GM19043 (cell line): Measurements from ENCODE around the gene CD52.
"Not testable (repeated sequence)": the region's sequence is repeated elsewhere in the genome, so short reads cannot be mapped to it uniquely, and the experiment has no call there.

Experiments used
- ATAC-seq: cut with Tn5 transposase; IDR thresholded peaks from one replicate; pipeline ENCODE4 v1.9.1; 2021; ENCODE audit warnings: low read depth; ENCODE audit not compliant: unreplicated experiment

The CD52 gene

GRCh38 chr1:26327956-26328362 lies 10.2 kb downstream of the CD52 start:
- ATAC-seq: no peak

DNA sequence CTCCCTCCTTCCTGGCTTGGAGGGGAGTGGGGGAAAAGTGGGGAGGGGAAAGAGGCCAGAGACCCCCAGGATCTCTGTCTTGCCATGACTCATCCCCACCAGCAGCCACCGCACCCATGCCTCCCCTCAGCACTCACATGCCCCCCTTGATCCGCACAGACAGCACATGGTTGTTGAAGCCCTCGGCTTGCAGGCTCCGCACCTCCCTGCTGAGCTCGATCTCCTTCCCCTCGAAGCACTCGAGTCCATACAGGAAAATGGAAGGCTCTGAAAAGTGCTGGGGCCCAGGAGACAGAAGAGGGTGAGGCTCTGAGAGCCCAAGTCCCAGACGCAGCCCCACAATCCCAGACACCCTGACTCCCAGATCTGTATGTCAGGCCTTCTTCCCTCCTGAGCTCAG lies 10.8 kb downstream of the CD52 start:
- ATAC-seq: no peak

DNA sequence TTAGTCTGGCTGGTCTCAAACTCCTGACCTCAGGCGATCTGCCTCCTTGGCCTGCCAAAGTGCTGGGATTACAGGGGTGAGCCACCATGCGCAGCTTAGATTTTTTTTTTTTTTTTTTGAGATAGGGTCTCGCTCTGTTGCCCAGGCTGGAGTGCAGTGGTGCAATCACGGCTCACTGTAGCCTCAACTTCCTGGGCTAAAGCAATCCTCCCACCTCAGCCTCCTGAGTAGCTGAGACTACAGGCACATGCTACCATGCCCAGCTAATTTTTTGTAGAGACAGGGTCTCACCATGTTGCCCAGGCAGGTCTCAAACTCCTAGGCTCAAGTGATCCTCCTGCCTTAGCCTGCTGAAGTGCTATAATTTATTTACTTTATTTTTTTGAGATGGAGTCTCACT lies 11.6 kb downstream of the CD52 start:
- ATAC-seq: not testable (repeated sequence)

DNA sequence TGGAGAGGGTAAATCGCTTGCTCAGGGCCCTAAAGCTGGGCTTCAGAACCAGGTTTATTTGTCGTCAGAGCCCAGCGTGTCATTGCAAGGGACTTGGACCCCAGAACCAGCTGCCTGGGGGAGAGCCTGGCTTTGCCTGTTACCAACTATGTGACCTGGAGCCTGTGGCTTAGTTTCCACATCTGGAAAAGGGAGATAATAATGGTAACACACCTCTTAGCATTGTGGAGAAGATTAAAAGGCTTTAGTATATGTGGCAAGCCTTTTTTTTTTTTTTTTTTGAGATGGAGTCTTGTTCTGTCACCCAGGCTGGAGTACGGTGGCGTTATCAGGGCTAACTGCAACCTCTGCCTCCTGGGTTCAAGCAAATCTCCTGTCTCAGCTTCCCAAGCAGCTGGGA lies 12.5 kb downstream of the CD52 start:
- ATAC-seq: no peak

- not testable (repeated sequence) for ATAC-seq
Observed at GRCh38 chr1:26333312-26333711, 15.6 kb downstream of the CD52 start.

- no peak for ATAC-seq
Observed at GRCh38 chr1:26335774-26336476, 18.2 kb downstream of the CD52 start.

- no peak for ATAC-seq
Observed at GRCh38 chr1:26336477-26337205, 18.9 kb downstream of the CD52 start.

- no peak for ATAC-seq
Observed at GRCh38 chr1:26337206-26337535, 19.4 kb downstream of the CD52 start.

DNA sequence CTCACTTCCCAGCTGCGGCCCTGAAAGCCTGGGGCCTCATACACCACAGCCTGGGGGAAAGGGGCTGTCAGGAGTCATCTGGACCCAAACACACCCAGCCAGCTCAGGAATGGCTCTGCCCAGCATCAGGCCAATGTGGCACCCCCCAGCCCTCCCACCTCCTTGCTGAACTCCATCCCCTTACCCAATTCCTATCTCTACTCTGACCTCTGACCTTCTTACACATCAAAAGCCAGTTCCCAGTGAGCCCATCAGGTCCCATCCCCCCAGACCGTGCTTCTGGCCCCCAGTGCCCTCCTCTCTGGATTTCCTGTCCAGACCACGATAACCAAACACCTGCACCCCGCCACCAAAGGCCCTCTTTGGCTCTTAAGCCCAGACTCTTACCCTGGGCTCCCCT lies 19.9 kb downstream of the CD52 start:
- ATAC-seq: no peak

DNA sequence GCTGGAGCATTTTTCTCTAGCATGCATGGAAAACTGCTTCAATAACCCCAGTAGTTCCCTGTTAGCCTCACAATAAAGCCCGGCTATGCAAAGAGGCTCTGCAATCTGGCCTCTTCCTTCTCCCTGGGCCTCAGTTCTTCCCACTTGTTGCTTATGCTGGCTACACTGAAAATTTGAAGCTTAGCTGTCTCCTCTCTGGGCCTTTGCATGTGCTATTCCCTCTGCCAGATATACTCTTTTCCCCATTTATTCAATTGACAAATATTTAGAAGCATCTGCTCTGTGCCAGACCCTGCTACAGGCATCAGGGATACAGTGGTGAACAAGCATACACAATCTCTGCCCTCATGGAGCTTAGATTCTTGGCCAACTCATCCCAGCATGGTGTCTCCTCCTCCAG lies 20.9 kb downstream of the CD52 start:
- ATAC-seq: no peak

- ATAC-seq: no peak
Observed at GRCh38 chr1:26340047-26340481, 22.3 kb downstream of the CD52 start.

- no peak for ATAC-seq
Observed at GRCh38 chr1:26344147-26344920, 26.6 kb downstream of the CD52 start.

DNA sequence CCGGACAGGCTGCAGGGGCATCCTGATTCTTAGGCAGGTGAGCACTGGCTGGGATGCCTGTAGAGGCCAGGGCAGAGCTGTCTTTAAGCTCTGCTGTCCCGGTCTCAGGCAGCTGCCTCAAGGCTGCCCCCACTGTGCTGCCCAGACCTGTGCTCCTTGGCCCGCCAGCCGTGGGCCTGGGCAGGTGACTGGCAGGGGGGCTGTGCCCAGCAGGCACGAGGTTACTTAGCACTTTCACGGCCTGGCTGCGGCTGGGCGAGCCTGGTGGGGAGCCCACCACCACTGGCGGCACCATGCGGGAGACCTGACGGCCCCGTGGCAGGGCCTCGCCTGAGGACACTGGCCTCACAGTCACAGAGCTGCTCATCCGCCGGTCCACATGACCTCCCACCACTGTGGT lies 28.0 kb downstream of the CD52 start:
- ATAC-seq: no peak

DNA sequence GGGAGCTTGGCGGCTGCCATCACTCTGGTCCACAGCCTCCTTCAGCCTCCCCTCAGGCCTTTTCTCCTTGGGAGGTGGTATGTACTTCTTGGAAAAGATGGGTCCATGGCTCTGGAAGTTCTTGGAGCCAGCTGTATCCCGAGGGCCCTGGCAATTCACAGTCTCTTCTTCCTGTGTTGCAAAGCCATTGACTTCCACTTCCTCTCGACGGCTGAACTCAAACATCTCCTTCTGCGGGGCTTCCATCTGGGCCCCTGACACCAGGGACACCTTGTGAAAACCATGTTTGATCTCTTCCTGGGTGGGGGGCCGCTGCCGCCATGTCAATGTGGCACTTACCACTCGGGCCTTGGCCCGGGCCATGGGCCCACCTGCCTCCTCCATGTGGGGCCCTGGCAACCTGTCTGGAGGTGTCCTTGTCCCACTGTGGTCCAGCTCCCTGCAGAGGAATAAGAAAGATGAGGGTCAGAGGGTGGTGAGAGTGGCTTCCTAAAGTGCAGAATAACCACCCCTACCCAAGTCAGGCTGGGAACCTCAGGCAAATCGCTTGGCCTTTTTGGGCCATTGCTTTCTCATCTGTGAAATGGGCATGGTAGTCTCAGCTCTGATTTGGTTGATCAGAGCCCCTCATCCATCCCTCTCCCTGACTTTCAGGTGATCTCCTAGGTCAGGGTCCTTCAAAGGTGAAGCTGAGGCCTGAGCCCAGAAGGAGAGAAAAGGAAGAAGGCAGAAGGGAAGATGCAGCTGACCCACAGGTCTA lies 28.7 kb downstream of the CD52 start:
- ATAC-seq: no peak

GRCh38 chr1:26349188-26349876 lies 31.6 kb downstream of the CD52 start:
- no peak for ATAC-seq

GRCh38 chr1:26349877-26350244 lies 32.1 kb downstream of the CD52 start:
- ATAC-seq: no peak

DNA sequence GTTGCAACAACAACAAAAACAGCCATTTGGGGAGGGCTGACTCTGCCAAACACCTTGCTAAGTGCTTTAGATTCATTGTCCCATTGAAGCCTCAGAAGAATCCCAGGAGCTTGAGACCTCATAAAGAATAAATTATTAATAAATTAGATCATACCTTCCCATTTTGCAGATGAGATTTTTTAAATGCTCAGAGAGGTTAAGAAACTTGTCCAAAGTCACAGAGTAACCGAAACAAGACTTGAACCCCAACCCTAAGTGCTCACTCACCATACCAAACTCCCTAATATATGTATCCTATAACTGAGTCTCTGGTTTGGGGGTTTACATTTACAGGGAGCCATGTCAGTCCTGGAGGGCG lies 32.6 kb downstream of the CD52 start:
- ATAC-seq: no peak

DNA sequence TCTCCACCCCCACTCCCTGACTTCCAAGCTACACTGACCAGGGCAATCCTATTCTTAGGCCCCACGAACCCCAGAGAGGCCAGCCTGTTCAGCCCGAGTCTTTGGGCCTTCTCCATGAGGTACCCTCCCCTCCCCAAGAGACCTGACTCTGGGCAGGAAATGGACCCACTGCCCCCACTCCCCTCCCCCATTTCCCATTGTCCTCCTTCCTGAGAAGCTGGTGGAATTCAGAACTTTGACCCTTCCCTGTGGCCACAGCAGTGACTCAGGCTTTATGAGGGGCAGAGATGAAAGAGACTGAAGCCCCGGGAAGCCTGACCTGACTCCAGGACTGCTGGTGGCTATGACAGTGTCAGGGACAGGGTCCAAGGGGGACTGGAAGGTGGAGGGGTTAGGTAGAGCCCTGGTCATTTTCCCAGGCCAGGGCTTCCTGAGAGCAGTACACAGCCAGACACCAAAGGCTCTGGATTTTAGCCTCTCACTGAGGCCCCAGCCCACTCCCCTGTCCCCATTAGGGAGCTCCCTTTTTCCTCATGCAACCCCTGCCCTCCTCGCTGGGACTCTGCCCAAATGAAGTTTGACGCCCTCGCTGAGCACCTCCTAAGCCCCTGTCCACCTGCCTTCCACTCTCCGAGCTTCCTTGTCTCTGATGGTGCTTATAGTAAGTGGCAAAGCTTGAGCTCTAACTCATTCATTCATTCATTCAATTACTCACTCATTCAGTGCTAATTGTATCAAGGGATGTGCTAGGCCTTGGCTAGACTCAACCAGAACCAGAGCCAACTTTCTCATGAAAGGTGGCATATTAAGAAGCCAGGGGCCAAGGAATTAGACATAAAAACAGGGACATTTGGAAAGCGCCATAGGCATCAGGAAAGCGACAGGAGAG lies 33.2 kb downstream of the CD52 start:
- no peak for ATAC-seq

- no peak for ATAC-seq
Observed at GRCh38 chr1:26351590-26352337, 34.0 kb downstream of the CD52 start.
